RCC 7860 (cell line): Measurements from ENCODE around the gene COA8.
A peak's percentile ranks its signal among the peaks of the same experiment; 100 is the strongest.
"Not testable (repeated sequence)": the region's sequence is repeated elsewhere in the genome, so short reads cannot be mapped to it uniquely, and the experiment has no call there.

Experiments
- DNase-seq: peaks from one replicate; pipeline ENCODE4 v3.0.0-alpha.2; 2015; ENCODE audit warnings: low spot score
- FAIRE-seq: peaks from 2 replicates; lab custom pipeline; 2012; peaks lifted over from hg19 to GRCh38; lab: Jason Lieb, UNC

Gene COA8

DNA sequence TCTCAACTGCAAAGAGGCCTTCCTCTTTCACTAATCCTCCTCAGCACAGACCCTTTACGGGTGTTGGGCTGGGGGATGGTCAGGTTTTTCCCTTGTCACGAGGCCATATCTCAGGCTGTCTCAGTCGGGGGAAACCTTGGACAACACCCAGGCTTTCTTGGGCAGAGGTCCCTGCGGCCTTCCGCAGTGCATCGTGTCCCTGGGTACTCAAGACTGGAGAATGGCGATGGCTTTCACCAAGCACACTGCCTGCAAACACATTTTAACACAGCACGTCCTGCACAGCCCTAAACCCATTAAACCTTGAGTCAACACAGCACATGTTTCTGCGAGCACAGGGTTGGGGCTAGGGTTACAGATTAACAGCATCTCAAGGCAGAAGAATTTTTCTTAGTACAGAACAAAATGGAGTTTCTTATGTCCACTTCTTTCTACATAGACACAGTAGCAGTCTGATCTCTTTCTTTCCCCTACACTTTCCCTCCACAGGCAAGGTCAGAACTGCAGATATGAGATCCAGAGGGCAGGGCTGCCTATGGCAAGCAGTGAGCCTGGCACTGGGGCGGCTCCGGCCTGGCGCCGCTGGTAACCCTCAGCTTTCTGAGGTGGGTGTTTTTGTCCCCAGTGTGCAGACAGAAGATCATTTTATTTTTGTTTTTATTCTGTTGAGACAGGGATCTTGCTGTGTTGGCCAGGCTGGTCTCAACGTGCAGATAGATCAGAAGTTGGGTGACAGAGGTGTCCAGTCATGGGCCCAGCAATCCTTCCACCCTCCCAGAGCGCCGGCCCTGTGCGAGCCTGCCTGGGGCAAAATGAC is 37.1 kb upstream of the COA8 start:
- not testable (repeated sequence) for FAIRE-seq, DNase-seq

DNA sequence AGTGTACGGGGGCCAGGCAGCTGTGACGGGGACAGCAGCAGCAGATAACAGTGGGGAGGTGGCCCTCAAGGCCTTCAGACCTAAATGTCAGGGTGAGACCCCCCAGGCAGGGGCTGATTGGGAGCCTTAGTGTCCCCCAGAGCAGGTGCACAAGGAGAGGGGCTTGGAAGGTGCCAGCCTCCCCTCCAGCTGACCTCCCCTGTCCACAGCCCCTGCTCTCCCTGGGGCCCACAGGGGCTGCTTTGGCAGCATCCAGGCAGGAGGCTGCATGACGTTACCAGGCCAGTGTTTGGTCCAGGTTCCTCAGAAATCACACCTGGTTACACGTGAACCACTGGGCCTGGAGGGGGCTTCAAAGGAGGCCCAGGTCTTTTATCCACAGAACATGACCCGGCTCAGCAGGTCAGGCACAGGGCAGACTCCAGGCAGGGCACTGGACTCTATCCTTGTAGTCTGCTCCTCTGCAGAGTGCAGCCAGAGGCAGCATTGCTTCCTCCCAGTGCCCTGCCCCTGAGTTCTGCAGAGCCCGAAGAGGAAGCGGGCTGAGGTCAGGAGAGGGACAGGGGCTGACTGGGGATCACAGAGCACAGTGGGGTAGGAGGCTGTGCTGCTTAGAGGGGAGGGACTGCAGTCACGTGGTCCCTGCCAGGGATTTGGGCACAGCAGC is 36.4 kb upstream of the COA8 start:
- no peak for DNase-seq
- FAIRE-seq, result no peak

DNA sequence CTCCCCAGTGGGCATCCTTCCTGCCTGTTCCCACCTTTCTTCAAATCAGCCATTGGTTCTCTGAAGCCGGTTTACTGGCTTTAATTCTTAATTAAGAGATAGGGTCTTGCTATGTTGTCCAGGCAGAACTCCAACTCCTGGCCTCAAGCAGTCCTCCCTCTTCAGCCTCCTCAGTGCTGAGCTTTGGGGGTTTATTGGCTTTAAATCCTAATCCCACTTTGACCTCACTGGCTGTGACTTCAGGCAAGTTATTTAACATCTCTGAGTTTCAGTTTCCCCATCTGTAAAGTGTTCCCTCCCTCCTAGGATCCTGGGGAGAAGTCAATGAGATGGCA is 35.9 kb upstream of the COA8 start:
- FAIRE-seq, result no peak
- DNase-seq, result no peak

DNA sequence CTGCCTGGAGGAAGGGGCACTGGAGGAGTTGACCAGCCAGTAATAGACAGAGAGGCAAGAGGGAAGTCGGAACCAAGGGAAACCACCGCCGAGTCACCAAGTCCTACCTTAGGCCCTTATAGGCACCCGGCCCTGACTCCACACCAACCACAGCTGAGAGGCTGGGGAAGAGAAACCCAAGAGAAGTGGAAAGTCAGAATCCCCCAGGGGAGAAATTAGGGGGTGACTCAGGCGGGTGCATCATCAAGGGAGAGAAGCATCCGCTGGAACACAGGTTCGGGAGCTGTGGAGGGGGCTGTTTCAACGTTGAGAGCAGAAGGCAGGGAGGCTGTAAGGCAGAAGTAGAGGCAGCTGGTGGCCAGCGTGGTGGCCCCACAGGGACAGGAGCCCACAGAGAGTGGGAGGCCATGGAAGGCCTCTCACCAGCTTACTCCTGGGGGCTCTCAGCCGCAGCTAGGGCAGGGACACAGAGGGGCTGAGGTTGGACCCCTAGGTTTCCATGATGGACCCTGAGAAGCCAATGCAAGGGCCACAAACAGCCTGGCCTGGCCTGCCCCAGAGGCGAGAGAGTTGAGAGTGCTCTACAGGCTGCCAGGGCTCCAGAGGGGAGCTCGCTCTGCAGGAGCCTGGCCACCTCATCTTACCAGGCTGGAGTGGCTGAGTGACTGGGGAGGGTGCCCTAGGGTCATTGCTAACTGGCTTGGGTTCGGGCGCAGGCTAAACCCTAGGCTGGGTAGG is 35.2 kb upstream of the COA8 start:
- DNase-seq (peak; percentile 14), FAIRE-seq (no peak)

DNA sequence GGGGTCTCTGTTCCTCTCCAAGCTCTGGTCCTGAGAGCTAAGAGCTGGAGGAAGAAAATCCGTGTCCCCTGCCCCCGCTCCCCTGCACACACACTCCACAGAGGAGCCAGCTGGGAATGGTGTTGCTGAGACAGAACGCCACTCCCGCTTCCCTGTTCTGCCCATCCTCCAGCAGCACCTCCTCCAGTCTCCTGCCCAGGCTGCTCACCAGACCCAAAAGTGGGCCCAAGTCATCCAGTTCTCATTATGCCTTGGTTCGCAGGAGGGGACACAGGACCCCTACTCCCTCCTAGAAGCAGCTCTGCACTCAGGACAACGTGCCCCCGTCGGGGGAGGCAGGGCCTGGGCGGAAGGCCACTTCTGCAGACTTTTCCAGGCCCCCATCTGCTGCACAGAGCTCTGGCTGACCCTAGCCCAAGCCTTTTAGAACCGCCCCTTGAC is 34.6 kb upstream of the COA8 start:
- FAIRE-seq, result no peak

DNA sequence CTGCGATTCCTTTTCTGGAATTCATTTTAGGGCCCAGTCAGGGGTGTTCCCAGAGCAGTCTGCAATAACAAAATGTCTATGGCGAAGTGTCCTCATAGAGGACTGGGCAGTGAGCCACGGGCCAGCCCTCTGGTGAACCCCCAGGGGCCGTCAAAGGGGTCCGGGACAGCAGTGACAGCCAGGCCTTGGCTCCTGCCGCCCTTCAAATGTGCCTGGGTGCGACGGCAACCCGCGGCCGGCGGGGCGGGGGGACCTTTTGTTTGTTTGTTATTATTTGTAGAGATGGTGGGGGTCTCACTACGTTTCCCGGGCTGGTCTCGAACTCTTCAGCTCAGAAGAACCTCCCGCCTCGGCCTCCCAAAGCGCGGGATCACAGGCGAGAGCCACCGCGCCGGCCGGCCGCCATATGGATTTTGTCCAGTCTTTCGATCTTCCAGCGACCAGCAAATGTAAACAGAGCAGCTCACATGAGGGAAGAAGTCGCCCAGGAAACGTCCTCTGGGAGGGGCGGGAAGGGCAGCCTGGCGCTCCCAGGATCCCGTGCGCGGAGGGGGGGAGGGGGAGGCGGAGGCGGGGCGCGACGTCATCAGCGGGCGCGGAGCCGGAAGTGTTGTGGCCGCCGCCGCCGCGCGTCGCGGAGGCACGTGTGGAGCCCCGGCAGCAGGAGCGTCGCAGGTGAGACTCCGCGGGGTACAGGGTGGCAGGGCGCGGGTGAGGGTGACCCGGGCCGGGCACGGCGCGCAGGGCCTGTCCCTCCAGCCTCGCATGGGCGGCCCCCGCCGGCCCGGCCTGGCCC is 34.0 kb upstream of the COA8 start, which contains the start of gene TRMT61A:
Gene TRMT61A, plus strand, starts transcription at position 610 of the 796 bp plus-strand sequence. CDS start 783 bp downstream, outside the sequence.
- DNase-seq, result peak; percentile 62
- FAIRE-seq, result no peak

More for the DNA sequence above, 34.6 kb upstream of the COA8 start:
- DNase-seq, result no peak

DNA sequence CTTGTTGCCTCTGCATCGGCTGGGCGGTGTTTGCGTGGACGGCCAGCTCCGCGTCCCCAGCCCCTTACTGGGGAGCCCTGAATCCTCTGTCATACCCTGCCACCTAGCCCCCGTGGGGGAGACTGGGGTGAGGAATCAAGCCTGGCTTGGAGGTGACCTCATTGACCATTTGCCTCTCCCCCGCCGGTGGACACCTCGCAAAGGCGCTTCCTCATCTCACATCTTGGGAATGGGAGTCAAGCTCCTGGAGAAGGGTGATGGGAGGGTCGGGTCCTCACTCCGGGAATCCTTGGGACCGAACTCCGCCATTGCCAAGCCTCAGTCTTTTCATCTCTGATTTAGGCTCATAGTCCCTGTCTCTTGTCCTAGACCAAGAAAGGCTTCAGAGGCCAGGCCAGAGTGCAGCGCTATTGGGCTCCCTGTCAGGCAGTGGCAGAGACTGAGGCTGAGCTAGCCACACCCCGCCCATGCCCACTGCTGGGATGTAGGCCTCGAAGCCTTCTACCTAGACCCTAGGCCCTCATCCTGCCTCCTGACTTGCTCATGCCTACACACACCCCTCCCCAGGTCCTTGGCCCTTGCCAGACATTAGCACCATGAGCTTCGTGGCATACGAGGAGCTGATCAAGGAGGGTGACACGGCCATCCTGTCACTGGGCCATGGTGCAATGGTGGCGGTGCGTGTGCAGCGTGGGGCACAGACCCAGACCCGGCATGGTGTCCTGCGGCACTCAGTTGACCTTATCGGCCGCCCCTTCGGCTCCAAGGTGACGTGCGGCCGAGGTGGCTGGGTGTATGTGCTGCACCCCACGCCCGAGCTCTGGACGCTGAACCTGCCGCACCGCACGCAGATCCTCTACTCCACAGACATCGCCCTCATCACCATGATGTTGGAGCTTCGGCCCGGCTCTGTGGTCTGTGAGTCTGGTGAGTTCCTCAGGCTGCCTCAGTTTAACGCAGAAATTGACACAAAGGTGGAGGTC is 33.1 kb upstream of the COA8 start:
- FAIRE-seq (no peak), DNase-seq (no peak)

DNA sequence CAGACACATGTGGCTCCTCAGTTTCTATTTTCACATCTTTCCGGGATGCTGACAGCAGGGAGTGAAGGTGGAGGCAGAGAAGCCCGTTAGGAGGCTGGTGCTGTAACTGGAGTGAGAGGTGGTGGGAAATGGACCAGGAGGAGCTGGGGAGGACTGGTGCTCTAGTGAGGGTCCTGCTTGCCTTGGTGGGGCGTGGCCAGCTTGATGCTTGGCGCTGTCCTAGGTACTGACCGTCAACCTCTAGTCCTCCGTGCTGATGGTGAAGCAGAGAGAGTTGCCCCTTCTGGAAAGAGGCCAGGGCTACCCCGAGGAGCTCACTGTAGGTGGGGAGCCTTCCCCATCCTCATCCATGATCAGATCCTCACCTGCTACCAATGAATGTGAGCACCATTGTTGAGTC is 32.4 kb upstream of the COA8 start:
- DNase-seq (no peak), FAIRE-seq (no peak)

DNA sequence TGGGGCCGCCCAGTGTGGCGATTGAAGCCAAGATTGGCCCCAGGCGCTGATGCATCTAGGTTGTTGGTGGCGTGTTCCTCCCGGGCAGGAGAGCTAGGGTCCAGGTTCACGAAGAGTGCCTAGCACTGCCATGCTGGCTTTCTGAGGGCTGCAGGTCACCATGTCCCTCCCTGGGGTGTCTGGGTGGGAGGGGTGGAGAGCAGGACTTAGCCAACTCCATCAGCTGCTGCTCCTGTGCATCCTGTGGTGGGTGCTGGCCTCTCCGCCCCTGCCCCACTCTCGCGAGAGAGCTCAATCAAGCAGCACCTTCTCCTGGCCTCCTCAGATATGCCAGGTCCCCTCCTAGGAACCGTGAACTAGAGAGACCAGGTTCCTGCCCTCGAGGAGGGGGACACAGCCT is 31.9 kb upstream of the COA8 start:
- DNase-seq, result no peak
- no peak for FAIRE-seq

DNA sequence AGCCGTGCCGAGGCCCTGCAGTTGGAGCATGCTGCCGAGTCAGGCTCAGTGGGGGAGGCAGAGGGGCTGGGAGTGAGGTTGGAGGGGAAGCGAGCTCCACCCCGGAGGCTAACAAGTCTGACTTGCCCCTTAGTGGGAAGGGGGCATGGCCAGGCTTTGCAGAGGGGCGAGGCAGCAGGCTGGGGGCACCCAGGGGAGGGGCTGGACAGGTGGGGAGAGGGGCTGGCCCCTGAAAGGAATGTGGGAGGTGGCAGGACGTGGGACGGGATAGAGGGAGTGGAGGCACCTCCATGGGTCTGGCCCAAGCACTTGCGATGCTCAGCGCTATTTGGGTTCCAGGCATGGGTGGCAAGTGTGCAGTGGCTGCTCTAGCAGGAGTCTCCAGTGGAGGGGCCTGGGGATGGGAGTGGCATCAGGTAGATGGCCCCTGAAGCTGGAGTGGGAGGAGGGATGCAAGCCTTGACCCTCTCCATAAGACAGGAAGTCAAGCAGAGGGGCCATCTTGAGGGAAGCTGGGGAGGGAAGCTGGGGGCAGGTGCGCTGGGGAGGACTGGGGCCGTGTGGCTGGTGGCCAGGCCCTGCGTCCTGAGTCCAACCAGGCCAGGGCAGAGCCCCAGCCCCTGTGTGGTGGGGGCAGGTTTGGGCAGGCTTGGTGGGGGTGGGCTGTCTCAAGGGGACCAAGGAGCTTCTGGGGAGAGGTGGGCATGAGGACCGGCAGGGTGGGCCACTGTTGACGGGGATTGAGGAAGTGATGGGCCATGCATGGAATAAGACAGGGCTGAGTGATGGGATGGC is 31.1 kb upstream of the COA8 start:
- FAIRE-seq (no peak), DNase-seq (no peak)

DNA sequence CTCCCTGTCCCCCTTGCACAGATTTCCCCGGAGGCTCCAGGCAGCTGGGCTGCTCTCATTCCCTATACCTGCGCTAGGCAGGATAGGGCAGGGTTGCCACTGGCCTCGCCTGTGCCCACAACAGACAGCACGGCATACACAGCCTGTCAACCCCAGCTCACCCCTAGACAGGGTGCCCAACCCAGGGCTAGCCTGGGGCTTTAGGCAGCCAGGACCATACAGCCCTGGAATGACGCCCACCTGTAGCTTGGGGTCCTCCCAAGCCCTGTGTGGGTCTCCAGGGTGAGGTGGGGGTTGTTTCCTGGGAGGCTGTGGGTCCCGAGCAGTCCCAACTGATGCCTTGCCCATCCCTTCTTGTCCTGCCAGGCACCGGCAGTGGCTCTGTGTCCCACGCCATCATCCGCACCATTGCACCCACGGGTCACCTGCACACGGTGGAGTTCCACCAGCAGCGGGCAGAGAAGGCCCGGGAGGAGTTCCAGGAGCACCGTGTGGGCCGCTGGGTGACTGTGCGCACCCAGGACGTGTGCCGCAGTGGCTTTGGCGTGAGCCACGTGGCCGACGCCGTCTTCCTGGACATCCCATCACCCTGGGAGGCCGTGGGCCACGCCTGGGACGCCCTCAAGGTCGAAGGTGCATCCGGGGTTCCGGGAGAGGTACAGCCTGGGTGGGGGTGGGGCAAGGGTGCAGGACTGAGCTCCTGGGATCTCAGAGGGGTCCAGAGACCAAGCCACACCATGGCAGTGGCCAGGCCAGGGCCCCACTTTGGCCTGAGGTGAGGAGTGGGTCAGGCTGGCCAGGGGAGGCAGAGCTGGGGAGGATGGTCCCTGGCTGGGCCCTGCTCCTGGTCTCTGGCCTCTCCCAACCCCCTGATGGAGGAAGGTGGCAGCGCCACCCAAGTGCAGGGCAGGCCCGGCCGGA is 30.3 kb upstream of the COA8 start:
- FAIRE-seq, result no peak

DNA sequence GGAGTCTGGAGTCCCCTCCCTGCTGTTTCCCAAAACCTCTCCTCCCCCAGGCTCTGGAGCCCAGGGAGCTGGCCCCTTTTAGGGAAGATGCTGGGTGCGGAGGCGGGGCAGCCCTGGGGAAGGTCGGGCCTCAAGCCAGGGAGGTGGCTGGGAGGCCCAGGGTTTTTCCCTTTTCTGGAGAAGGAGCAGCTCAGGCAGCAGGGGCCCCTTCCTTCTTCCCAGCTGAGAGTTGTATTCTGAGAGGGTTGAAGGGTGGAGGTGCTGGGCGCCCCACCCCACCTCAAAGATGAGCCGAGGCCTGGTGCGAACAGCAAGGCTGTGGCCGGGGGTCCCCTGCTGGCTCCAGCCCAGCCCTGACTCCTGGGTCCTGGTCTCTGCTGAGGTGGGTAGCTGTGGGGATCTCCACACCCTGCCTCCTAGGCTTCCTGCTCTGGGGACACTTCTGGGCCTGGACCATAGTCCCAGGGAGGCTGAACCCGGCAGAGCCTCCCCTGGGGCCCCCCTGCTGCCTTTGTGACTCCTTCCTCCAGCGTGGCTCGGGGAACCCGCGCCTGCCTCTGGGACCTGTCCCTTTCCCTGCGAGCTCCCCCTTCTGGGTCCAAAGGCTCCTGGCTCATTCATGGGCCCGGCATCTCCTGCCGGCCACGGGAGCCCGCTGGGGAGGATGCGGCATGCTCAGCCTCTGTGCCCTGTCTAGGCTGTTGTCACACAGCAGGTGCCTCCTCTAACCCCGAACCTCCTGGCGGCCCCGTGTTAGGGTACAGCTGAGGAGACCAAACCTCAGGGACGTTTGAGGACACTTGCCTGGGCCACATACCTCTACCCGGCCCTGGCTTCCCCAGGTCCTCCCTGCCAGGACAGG is 29.4 kb upstream of the COA8 start:
- no peak for DNase-seq
- no peak for FAIRE-seq

More for the DNA sequence above, 30.3 kb upstream of the COA8 start:
- DNase-seq, result no peak

DNA sequence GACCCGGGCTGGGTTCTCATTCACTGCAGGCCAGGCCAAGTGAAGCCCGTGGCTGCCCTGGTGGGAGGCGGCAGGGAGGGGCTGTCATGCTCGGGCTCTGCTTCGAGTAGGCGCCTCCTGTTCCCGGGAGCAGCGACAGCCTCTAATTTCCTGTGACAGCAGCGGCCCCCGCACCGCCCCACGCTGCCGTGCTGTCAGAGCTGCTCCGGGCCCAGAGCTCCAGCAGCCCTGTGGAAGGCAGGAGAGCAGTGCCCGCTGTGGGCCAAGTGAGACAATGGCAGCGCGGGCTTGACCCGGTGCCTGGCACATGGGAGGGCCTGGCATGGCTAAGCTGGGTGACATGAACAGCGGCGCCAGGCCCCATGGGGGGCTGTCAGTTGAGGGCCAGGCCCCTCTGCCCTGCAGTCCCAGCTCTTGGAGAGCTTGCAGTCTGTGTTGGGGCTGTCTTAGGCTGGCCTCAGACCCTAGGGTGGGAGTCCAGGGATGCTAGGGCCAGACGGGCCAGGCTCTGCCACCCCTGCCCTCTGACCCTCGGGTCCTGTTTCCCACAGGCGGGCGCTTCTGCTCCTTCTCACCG is 28.7 kb upstream of the COA8 start:
- DNase-seq (no peak), FAIRE-seq (no peak)

DNA sequence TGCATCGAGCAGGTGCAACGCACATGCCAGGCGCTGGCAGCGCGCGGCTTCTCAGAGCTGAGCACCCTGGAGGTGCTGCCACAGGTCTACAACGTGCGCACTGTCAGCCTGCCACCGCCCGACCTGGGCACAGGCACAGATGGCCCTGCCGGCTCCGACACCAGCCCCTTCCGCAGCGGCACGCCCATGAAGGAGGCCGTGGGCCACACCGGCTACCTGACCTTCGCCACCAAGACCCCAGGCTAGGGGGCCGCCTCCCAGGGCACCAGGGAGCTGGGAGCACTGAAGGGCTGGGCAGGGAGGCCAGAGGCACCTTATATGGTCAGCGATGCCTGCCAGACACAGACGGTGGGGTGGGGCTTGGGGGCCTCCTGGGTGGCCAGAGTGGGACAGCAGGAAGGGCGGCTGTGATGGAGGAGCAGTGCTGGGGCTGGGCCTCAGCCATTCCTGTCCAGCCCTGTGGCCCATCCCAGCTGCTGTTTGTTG is 28.1 kb upstream of the COA8 start:
- DNase-seq (no peak), FAIRE-seq (no peak)

DNA sequence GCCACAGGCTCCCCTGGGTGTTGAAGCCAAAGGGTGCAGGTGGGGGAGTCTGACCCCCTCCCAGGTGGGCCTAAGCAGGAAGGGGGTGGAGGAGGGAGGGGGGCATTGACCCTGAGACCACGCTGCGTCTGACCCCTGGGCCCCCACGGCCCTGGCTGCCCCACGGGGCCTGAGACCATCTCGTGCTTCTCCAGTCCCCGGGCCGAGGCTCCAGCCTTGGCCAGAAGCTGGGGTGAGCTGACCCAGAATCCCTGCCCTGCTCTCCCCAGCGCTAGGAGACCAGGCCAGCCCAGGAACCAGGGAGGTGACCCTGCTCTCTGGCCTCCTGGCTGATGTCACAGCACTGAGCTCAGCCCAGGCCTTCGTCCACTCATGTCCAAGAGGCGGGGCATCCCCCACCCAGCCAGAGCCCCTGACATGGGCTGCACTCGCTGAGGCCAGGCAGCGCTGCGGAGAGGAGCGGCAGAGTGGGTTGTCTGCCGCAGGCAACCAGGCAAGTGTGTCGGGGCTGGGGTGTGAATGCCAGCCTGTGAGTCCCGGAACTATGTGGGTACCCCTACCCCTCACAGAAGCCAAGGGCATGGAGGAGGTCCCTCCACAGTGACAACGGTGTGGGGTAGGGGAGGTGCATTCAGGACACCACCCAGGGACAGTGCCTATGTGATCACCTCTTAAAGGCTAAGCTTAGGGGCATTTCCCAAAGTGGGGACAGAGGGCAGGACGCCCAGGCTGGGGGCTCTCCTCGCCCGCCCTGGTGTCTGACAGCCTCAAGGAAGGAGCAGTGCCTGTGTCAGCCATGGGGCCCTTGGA is 27.5 kb upstream of the COA8 start:
- DNase-seq, result no peak
- no peak for FAIRE-seq
